ACC112 (cell line): Measurements from ENCODE around the gene CAMSAP3.

Source experiments
- H2AFZ ChIP-seq: fragments of 200-600 bp; sonication (generic); one replicate; pipeline ENCODE4 v1.6.0; 2017; ENCODE audit warnings: antibody characterized with exemption, low read length; ENCODE audit not compliant: unreplicated experiment
- H3K27ac ChIP-seq: fragments of 200-600 bp; sonication (generic); 2 replicates; pipeline ENCODE4 v1.5.1; 2014; ENCODE audit warnings: low read depth, mild to moderate bottlenecking, antibody characterized with exemption, low read length, moderate library complexity
- H3K27me3 ChIP-seq: fragments of 200-600 bp; sonication (generic); 2 replicates; pipeline ENCODE4 v1.6.1; 2014; ENCODE audit warnings: mild to moderate bottlenecking, antibody characterized with exemption, low read length, moderate library complexity, mixed read lengths; ENCODE audit not compliant: insufficient read depth
- H3K36me3 ChIP-seq: fragments of 200-600 bp; sonication (generic); 2 replicates; pipeline ENCODE4 v1.6.1; 2016; ENCODE audit warnings: mild to moderate bottlenecking, antibody characterized with exemption, low read length, moderate library complexity, mixed read lengths; ENCODE audit not compliant: insufficient read depth
- H3K4me1 ChIP-seq: fragments of 200-600 bp; sonication (generic); one replicate; pipeline ENCODE4 v1.6.1; 2016; ENCODE audit warnings: low read length, mixed read lengths; ENCODE audit not compliant: insufficient read depth, unreplicated experiment, control insufficient read depth
- H3K4me3 ChIP-seq: fragments of 200-600 bp; sonication (generic); 2 replicates; pipeline ENCODE4 v1.5.1; 2014; ENCODE audit warnings: mild to moderate bottlenecking, low read depth, low read length
- H3K79me2 ChIP-seq: fragments of 200-600 bp; sonication (generic); one replicate; pipeline ENCODE4 v1.6.0; 2016; ENCODE audit warnings: low read length; ENCODE audit not compliant: control insufficient read depth, unreplicated experiment, insufficient read depth

Gene CAMSAP3

GRCh38 chr19:7554990-7555864 is 40.4 kb upstream of the CAMSAP3 start:
- Histone ChIP-seq H3K27me3 (no peaks in the 10 kb centered on the region), H3K4me1 (no peaks in the 10 kb centered on the region), H3K4me3 (no peak overlapping the region), H2AFZ (no peak overlapping the region), H3K36me3 (peaks cover 4% of the 10 kb centered on the region; the same call in 1 of the 2 replicates), H3K79me2 (no peaks in the 10 kb centered on the region), H3K27ac (no peak overlapping the region)

GRCh38 chr19:7556696-7557315 is 38.9 kb upstream of the CAMSAP3 start:
- Histone ChIP-seq H3K36me3 (no peaks in the 10 kb centered on the region; the same call in 1 of the 2 replicates), H2AFZ (no peak overlapping the region), H3K27ac (no peak overlapping the region), H3K4me1 (no peaks in the 10 kb centered on the region), H3K79me2 (no peaks in the 10 kb centered on the region), H3K4me3 (no peak overlapping the region), H3K27me3 (no peaks in the 10 kb centered on the region)

GRCh38 chr19:7558667-7559066 is 37.0 kb upstream of the CAMSAP3 start:
- no peaks in the 10 kb centered on the region; the same call in 1 of the 2 replicates for H3K36me3 ChIP-seq
- H2AFZ ChIP-seq, result no peak overlapping the region
- no peak overlapping the region for H3K27ac ChIP-seq
- no peaks in the 10 kb centered on the region for H3K27me3 ChIP-seq
- H3K4me1 ChIP-seq, result no peaks in the 10 kb centered on the region
- no peaks in the 10 kb centered on the region for H3K79me2 ChIP-seq
- no peak overlapping the region for H3K4me3 ChIP-seq

- H3K27me3 ChIP-seq, result no peaks in the 10 kb centered on the region
- H3K4me3 ChIP-seq, result no peak overlapping the region
- no peaks in the 10 kb centered on the region for H3K79me2 ChIP-seq
- H3K36me3 ChIP-seq, result no peaks in the 10 kb centered on the region; the same call in 1 of the 2 replicates
- H3K27ac ChIP-seq, result no peak overlapping the region
- no peak overlapping the region for H2AFZ ChIP-seq
- no peaks in the 10 kb centered on the region for H3K4me1 ChIP-seq
These were observed 36.6 kb upstream of the CAMSAP3 start for GRCh38 chr19:7559102-7559501.

GRCh38 chr19:7560255-7560654 is 35.4 kb upstream of the CAMSAP3 start:
- Histone ChIP-seq H2AFZ (no peak overlapping the region), H3K79me2 (no peaks in the 10 kb centered on the region), H3K27me3 (no peaks in the 10 kb centered on the region), H3K27ac (no peak overlapping the region), H3K36me3 (no peaks in the 10 kb centered on the region; the same call in 1 of the 2 replicates), H3K4me1 (no peaks in the 10 kb centered on the region), H3K4me3 (no peak overlapping the region)

GRCh38 chr19:7561325-7561724 is 34.3 kb upstream of the CAMSAP3 start:
- Histone ChIP-seq H3K79me2 (no peaks in the 10 kb centered on the region), H3K27me3 (no peaks in the 10 kb centered on the region), H3K27ac (no peak overlapping the region), H3K36me3 (no peaks in the 10 kb centered on the region; the same call in 1 of the 2 replicates), H3K4me1 (no peaks in the 10 kb centered on the region), H2AFZ (no peak overlapping the region), H3K4me3 (no peak overlapping the region)

GRCh38 chr19:7562646-7563393 is 32.8 kb upstream of the CAMSAP3 start:
- H3K4me3 ChIP-seq, result no peak overlapping the region
- H3K79me2 ChIP-seq, result no peaks in the 10 kb centered on the region
- H2AFZ ChIP-seq, result no peak overlapping the region
- H3K36me3 ChIP-seq, result no peaks in the 10 kb centered on the region; the same call in 1 of the 2 replicates
- no peaks in the 10 kb centered on the region for H3K4me1 ChIP-seq
- H3K27me3 ChIP-seq, result no peaks in the 10 kb centered on the region
- H3K27ac ChIP-seq, result no peak overlapping the region

- H3K4me3 ChIP-seq, result no peak overlapping the region
- H3K27me3 ChIP-seq, result no peaks in the 10 kb centered on the region
- H3K79me2 ChIP-seq, result no peaks in the 10 kb centered on the region
- H3K36me3 ChIP-seq, result no peaks in the 10 kb centered on the region
- no peaks in the 10 kb centered on the region for H3K4me1 ChIP-seq
- H3K27ac ChIP-seq, result no peak overlapping the region
- no peak overlapping the region for H2AFZ ChIP-seq
These were observed 30.8 kb upstream of the CAMSAP3 start for GRCh38 chr19:7564866-7565265.

- Histone ChIP-seq H3K79me2 (no peaks in the 10 kb centered on the region), H3K4me1 (no peaks in the 10 kb centered on the region), H3K4me3 (no peak overlapping the region), H2AFZ (no peak overlapping the region), H3K36me3 (no peaks in the 10 kb centered on the region), H3K27ac (no peak overlapping the region), H3K27me3 (no peaks in the 10 kb centered on the region)
These were observed 30.3 kb upstream of the CAMSAP3 start for GRCh38 chr19:7565332-7565731.

GRCh38 chr19:7570761-7571160 is 24.9 kb upstream of the CAMSAP3 start:
- H2AFZ ChIP-seq, result no peak overlapping the region
- H3K27me3 ChIP-seq, result no peaks in the 10 kb centered on the region
- H3K4me3 ChIP-seq, result no peak overlapping the region
- no peaks in the 10 kb centered on the region for H3K36me3 ChIP-seq
- no peaks in the 10 kb centered on the region for H3K4me1 ChIP-seq
- H3K79me2 ChIP-seq, result no peaks in the 10 kb centered on the region
- H3K27ac ChIP-seq, result no peak overlapping the region
